RWPE2 (cell line): ENCODE data around the gene WNT5B.

Source experiments
- ATAC-seq: fragments of 200-7000 bp; cut with Tn5 transposase; 3 replicates; pipeline ENCODE4 v1.9.1; 2021; ENCODE audit warnings: low read depth
- DNase-seq: peaks from one replicate; pipeline ENCODE4 v3.0.0-alpha.2; 2020; ENCODE audit warnings: low spot score
- H3K27ac ChIP-seq: fragments of 450-650 bp; 2 replicates; pipeline ENCODE4 v1.5.1; 2017; ENCODE audit warnings: mild to moderate bottlenecking; ENCODE audit not compliant: poor library complexity, severe bottlenecking
- H3K27me3 ChIP-seq: fragments of 250-450 bp; sonication (Bioruptor Pico); 2 replicates; pipeline ENCODE4 v1.5.1; 2021; ENCODE audit warnings: mild to moderate bottlenecking, moderate library complexity; ENCODE audit not compliant: insufficient read depth, poor library complexity, severe bottlenecking
- H3K36me3 ChIP-seq: fragments of 250-450 bp; sonication (Bioruptor Pico); 2 replicates; pipeline ENCODE4 v1.5.1; 2020; ENCODE audit warnings: low read depth, mild to moderate bottlenecking, moderate library complexity
- H3K4me1 ChIP-seq: fragments of 250-450 bp; sonication (Bioruptor Pico); 2 replicates; pipeline ENCODE4 v1.5.1; 2021; ENCODE audit warnings: mild to moderate bottlenecking, moderate library complexity; ENCODE audit not compliant: insufficient read depth, poor library complexity, severe bottlenecking
- H3K4me3 ChIP-seq: fragments of 250-450 bp; sonication (Bioruptor Pico); 2 replicates; pipeline ENCODE4 v1.5.1; 2021; ENCODE audit warnings: mild to moderate bottlenecking, moderate library complexity; ENCODE audit not compliant: severe bottlenecking
- H3K9me3 ChIP-seq: fragments of 250-450 bp; sonication (Bioruptor Pico); 2 replicates; pipeline ENCODE4 v1.5.1; 2021; ENCODE audit warnings: mild to moderate bottlenecking, moderate library complexity; ENCODE audit not compliant: severe bottlenecking
- CTCF ChIP-seq: fragments of 450-650 bp; IDR thresholded peaks from one replicate; pipeline ENCODE4 v1.5.1; 2017; ENCODE audit warnings: mild to moderate bottlenecking, moderate library complexity; ENCODE audit not compliant: poor library complexity, severe bottlenecking

WNT5B gene

DNA sequence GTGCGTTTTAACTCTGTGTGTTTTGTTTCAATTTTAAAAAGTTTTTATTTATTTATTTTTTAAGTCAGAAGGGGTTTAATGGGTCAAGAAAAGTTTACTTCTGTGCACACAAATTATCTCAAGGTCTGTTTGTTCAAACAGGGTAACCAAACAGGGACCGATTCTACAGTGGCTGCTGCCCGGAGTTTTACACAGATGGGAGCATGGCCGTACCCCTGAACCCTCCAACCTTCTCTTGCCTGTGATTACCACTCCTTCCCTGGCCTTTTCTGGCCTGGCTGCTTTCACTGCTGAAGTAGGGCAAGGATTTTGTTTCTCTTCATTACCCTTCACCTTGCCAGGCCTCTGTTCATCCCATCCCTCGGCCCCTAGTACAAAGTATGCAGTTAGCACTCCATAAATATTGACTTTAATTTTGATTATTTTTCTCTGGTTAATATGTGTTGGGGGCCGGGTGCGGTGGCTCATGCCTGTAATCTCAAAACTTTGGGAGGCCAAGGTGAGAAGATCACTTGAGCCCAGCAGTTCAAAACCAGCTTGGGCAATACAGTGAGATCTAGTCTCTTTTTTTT is 18.9 kb upstream of the WNT5B start:
- ATAC-seq, result no peak
- H3K27me3 ChIP-seq, result no peaks in the 10 kb centered on the region
- TF ChIP-seq CTCF, result no peak
- H3K36me3 ChIP-seq, result no peaks in the 10 kb centered on the region
- no peaks in the 10 kb centered on the region for H3K9me3 ChIP-seq
- peaks cover 36% of the 10 kb centered on the region for H3K4me1 ChIP-seq
- DNase-seq, result no peak
- no peak overlapping the region for H3K27ac ChIP-seq
- H3K4me3 ChIP-seq, result no peak overlapping the region

DNA sequence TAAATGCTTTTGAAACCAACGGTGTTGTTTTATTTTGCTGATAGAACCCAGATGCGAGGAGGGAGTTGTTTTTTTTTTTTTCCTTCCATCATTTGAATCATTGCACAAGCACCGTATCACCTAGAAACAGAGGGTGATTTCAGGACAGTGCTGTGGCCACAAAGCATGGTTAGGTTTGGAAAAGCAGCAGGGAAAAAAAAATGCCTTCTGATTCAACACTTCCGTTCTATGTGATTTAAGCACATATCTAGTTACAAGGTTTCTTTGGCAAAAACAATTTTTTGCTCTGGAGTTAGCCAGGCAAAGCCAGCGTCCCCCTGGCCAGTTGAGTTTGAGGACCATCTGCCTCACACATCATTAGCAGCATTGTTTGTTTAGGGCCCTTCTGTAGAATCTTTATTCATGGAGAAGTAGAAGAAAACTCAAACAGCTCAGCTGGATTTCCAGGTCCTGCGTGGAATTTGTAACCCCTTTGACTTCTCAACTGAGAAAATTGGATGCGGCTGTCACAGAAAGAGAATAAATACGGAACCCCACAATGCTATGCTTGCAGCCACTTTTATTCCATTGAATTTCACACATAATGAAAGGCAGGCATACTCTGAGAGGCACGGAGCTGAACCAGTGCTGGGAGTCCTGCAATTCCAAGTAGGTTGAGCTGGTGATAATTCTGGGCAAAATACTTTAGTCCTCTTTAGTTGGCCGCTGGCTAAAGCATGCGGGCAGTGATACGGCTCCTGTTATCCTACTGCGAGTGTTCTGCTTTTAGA is 17.0 kb upstream of the WNT5B start:
- no peaks in the 10 kb centered on the region for H3K27me3 ChIP-seq
- no peak for TF ChIP-seq CTCF
- peaks cover 37% of the 10 kb centered on the region for H3K4me1 ChIP-seq
- no peaks in the 10 kb centered on the region for H3K9me3 ChIP-seq
- DNase-seq (no peak), ATAC-seq (peak; percentile 62; the same call in 2 of the 3 replicates)
- no peak overlapping the region for H3K27ac ChIP-seq
- H3K36me3 ChIP-seq, result no peaks in the 10 kb centered on the region
- no peak overlapping the region for H3K4me3 ChIP-seq

- no peaks in the 10 kb centered on the region for H3K27me3 ChIP-seq
- no peak for DNase-seq
- no peaks in the 10 kb centered on the region for H3K9me3 ChIP-seq
- no peaks in the 10 kb centered on the region for H3K36me3 ChIP-seq
- peaks cover 29% of the 10 kb centered on the region for H3K4me1 ChIP-seq
- H3K27ac ChIP-seq, result no peak overlapping the region
- no peak for ATAC-seq
- TF ChIP-seq CTCF, result no peak
- H3K4me3 ChIP-seq, result no peak overlapping the region
Observed at GRCh38 chr12:1613860-1614259, 15.2 kb upstream of the WNT5B start.

DNA sequence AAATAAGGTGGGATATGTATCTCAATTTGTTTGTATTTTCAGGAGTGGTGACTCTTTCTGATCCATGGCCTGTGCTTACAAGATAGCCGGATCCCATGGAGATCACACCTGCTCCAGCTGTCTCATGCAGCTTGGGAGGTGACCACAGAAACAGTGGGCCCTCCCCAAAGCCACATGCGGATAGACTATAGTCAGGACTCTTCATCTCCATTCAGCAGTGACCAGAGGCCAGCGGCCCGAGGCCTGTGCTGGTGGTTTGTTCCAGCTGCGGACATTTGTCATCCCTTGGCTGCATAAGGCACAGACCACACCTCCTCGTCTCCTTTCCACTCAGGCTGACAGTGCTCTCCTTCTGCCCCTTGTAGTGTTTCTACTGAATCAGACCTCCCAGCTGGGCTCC is 14.7 kb upstream of the WNT5B start:
- no peak for DNase-seq
- H3K4me1 ChIP-seq, result peaks cover 29% of the 10 kb centered on the region
- H3K4me3 ChIP-seq, result no peak overlapping the region
- H3K27ac ChIP-seq, result no peak overlapping the region
- H3K9me3 ChIP-seq, result no peaks in the 10 kb centered on the region
- no peaks in the 10 kb centered on the region for H3K27me3 ChIP-seq
- ATAC-seq, result no peak
- TF ChIP-seq CTCF, result no peak
- no peaks in the 10 kb centered on the region for H3K36me3 ChIP-seq
